HG03039 (cell line): ENCODE measurements around the gene MYH9.

ENCODE experiments used
- ATAC-seq: cut with Tn5 transposase; IDR thresholded peaks from one replicate; pipeline ENCODE4 v1.9.1; 2021; ENCODE audit warnings: mild to moderate bottlenecking, moderate library complexity; ENCODE audit not compliant: unreplicated experiment

Gene MYH9

GRCh38 chr22:36351921-36352802 is 35.6 kb downstream of the MYH9 start:
- ATAC-seq = no peak

GRCh38 chr22:36350751-36351594 is 36.8 kb downstream of the MYH9 start:
- no peak for ATAC-seq

- no peak for ATAC-seq
Measured at GRCh38 chr22:36349726-36350125, 38.0 kb downstream of the MYH9 start.

- no peak for ATAC-seq
Measured at GRCh38 chr22:36348760-36349159, 39.0 kb downstream of the MYH9 start.

- ATAC-seq = no peak
Measured at GRCh38 chr22:36347094-36347493, 40.7 kb downstream of the MYH9 start.

GRCh38 chr22:36344106-36344827 is 43.5 kb downstream of the MYH9 start:
- ATAC-seq = no peak

GRCh38 chr22:36343720-36344105 is 44.1 kb downstream of the MYH9 start:
- ATAC-seq = no peak

GRCh38 chr22:36343070-36343719 is 44.6 kb downstream of the MYH9 start:
- no peak for ATAC-seq

GRCh38 chr22:36341640-36342041 is 46.1 kb downstream of the MYH9 start:
- ATAC-seq = no peak

GRCh38 chr22:36340621-36341020 is 47.1 kb downstream of the MYH9 start:
- no peak for ATAC-seq

GRCh38 chr22:36339171-36340065 is 48.3 kb downstream of the MYH9 start:
- no peak for ATAC-seq

- no peak for ATAC-seq
Measured at GRCh38 chr22:36337365-36338130, 50.2 kb downstream of the MYH9 start.

- no peak for ATAC-seq
Measured at GRCh38 chr22:36336246-36337182, 51.3 kb downstream of the MYH9 start.

GRCh38 chr22:36335621-36336020 is 52.1 kb downstream of the MYH9 start:
- no peak for ATAC-seq

- ATAC-seq = no peak
Measured at GRCh38 chr22:36334821-36335603, 52.8 kb downstream of the MYH9 start.

GRCh38 chr22:36334081-36334820 is 53.5 kb downstream of the MYH9 start:
- ATAC-seq = no peak
